Epidermal melanocyte (primary cell): ENCODE data around the gene JARID2.

Source experiments
- DNase-seq: peaks from one replicate; pipeline ENCODE4 v3.0.0; 2011; ENCODE audit warnings: low spot score; ENCODE audit not compliant: insufficient read length

JARID2 gene

DNA sequence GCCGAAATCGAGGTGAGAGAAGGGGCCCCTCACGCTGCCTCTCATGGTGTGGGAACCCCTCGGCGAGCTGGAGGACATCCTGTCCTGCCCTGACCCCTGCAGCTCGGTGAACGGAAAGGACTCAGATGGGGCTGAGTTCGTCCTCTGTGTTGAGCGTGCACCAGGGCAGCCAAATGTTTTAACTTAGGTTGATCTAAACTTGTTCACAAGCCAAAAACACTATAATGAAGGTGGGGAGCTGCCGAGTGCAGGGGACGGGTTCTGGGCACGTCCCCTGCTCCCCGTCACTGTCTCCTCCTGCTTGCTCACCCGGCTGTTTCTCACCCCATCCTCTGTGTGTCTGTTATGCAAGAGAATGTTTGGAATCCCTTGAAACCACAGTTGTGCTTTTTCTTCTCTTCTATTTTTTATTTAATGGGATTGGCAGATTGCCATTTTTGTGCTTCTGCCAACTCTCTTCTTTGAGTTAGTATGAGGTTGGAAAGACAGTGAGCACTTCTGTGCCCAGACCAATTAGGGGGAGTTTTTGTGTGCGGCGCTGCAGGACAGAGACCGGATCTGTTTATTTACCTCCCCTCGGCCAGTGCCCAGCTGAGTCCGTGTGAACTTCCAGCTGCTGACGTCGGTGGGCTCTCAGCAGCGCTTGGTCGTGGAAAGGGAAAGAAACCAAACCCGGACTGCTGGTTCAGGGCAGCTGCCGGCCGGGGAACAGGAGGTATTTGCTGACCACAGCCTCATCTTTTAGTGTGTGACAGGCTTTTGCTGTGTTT lies 258.9 kb downstream of the JARID2 start:
- peak; percentile 88 for DNase-seq

DNA sequence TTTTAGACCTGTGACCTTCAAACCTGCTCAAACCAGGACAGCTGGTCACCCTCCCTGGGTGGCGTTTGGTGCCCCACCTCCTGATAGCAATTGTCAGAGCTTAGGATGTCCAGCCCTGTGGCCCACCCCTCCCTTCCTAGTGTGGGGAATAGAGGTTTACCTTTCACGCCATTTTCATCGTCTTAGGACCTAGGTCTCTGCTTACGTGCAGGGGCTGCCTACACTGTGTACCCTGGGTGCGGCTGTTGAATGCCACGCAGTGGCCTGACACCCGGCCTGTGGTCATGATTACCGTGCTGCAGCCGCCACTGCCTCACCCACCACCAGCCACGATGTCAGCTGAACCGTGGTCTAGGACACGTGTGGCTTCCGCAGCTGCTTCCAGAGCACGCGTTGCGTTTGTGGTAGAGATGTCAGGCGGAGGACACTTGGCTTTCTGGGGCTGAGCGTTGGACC lies 259.6 kb downstream of the JARID2 start:
- DNase-seq: no peak

DNA sequence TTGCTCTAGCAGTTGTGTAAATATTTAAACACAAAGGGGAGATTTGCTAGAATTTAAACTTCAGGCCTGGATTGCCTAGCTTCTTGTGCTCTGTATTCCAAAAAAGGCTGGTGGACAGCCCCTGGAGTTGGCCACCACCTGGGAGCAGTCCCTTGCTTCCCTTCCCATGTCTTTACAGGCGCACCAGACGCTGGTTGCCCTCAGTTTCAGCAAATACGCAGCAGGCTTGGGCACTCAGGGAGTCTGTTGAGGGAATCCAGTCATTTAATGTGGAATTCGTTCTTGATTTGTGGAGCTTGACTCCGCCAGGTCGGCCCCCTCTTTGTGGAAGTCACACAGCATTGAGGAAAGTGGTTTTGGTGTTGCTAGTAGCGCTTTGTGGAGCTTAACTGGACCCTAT lies 260.2 kb downstream of the JARID2 start:
- no peak for DNase-seq

DNA sequence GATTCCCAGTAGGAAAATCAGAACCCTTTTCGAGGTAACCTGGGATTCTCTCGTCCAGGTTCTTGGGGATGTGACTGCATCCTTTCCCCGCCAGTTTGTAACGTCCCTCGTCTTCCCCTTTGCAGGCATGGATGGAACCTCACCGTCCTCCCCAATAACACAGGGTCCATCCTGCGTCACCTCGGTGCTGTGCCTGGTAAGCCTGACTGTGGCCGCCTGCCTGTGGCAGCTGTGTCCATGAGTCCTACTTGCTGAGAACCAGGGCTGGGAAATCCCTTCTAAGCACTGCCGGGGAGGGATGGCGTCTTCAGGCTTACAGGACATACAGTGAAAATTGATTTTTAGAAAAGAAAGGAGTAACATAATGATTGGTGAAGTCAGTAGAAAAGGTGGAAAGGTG lies 261.4 kb downstream of the JARID2 start:
- no peak for DNase-seq

DNA sequence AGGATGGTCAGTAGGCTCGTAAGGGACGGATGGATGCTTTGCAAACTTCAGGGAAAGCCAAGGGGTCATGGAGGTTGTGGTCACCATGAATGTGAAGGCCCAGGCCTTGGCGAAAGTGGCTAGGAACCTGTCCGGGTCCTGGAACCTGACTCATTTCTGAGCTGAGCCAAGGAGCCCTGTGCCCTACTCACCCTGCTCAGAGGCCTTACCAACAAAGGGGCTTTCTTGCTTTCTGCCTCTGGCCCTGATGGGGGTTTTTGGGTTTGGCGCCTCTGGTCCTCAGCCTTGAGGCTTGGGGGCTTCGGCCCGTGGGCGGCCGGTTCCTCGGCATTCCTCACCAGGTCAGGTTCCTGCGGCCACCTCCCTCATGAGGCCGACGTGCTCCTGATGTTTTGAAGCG lies 261.9 kb downstream of the JARID2 start:
- no peak for DNase-seq

DNA sequence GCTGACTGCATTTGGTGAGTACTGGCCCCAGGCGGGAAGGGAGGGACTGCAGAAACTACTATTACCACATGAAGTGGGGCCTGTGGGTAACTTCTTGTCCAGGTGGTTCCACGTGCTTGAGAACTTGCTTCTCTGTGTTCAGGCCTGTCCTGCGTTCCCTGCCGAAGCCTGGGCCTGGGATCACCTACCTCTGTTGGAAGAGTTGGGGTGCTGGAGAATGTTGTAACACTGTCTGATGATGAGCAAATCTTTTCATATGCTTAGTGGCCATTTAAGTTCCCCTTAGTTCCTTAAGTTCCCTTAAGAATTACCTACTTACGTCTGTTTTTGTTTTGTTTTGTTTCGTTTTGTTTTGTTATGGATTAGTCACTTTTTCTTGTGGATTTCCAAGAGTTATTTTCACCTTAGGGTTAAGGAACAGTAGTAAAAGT lies 262.6 kb downstream of the JARID2 start:
- DNase-seq: no peak

DNA sequence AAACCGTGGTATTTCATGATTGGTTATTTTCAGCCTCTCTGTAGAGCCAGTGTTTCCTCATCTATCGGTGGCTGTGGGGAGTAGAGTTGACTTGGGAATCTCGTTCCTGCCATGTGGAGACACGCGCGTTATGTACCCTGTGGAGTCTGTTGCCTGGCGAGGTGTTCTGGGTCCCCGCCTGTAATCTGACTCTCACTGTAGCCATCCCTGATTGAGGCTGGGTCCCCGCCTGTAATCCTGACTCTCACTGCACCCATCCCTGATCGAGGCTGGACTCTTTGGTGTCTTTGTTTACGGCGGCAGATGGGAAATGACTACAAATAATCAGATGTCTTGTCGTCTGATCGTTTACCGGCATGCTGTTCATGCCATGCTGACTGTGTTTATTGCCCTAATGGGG lies 263.1 kb downstream of the JARID2 start:
- DNase-seq: no peak

DNA sequence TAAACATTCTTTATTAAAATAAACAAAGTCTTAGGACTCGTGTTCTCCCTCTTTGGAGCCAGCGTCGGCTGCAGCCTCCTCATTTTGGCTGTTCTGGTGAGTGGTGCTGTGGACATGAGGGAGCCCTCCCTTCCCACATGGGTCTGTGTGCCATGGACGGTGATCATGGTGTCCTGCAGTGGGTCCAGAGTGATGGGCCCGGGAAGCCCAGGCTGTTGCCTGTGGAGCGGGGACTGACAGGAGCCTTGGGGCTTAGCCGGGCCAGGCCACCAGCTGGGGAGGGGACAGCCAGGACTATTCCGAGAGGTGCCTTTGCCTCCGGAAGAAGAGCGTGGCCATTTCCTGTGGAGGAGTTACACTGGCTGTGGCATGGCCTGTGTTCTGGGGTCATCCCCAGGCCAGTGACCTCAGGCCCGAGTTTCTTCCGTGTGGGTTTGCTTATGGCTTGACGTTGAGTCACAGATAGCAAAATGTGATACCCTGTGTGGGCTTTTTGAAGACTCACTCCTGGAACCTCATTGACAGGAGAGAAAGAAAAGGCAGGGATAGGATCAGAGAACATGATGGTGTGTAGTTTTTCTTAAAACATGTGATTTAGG lies 263.6 kb downstream of the JARID2 start:
- no peak for DNase-seq

DNA sequence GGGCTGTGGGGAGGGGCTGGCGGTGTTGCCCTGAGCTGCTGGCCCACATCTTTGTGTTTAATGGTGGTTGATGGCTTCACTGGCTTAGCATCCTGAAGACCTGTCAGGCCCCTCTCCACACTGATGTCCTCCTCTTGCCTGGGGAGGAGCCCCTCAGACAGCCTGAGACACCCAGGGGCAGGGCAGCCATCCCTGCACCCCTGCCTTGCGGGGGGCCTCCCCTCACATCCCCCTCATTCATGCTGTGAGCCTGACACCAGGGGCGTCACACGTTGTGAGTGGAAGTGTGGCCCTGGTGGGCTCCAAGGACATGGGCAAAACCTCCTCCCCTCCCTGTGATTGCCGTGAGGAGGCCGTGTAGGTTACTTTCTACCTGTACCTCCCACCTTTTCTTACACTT lies 264.3 kb downstream of the JARID2 start:
- no peak for DNase-seq

DNA sequence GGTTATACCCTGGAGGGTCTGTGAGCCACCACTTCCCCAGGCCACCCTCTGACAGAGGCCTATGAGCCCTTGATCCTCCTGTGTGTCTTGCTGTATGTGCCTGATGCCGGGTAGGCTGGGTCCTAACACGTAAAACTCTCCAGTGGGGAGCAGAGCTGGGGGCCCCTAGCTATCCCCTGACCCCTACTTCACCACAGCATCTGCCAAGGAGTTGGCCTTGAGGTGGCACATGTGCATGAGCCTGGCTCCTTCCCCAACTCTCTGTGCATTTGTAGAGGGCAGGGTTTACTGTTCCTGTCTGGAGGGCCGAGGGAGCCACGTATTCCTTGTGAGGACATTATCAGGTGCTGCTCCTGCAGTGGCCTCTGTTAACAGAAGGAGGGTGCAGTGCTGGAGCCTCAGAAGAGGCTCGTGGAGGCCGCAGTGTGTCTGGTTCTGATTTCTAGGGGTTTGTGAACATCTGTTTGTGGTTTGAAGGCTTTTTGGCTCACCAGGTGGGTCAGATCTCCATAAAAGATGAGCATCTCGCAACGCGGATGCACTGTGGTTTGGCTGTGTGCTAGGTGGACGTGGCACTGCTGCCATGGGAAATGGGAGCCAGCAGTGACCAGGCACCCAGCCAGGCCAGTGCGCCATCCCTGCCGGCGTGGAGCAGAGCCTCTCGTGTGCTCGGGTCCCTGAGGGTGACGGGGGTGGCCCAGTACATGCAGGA lies 264.8 kb downstream of the JARID2 start:
- DNase-seq: no peak

DNA sequence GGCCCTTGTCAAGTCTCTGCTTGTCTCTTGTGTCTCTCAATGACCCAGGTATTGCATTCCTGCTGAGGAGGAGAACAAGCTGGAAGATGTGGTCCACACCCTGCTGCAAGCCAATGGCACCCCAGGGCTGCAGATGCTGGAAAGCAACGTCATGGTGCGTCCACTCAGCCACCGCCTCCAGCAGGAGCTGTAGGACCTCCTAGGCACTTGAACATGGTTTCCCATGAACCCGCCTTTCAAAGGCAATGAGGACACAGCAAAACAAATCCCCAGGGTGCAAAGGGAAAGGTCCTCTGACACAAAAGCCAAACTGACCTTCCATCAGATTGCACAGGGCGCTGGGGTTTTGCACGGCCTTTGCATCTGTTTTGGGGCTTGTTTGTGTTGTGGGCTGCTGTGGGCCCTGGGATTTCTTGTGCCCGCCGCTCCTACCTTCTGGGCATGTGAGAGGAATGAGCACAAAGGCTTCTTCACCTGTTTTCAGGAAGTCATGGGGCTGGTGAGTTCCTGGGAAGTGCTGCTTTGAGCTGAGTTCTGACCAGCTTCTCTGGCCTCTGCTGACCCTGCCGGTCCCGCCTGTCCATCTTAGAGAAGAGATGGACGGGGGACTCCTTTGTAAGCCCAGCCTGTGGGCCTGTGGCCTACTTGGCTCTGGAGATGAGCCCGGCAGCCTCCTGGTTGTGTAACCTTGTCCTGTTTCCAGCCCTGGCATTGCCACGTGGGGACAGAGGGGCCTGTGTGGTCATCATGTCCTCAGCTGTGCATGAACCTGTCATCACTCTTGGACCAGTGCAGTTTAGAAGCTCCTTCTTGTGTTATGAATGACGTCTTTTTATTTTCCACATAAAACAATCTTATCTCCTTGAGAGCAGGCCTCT lies 265.6 kb downstream of the JARID2 start:
- DNase-seq: no peak

DNA sequence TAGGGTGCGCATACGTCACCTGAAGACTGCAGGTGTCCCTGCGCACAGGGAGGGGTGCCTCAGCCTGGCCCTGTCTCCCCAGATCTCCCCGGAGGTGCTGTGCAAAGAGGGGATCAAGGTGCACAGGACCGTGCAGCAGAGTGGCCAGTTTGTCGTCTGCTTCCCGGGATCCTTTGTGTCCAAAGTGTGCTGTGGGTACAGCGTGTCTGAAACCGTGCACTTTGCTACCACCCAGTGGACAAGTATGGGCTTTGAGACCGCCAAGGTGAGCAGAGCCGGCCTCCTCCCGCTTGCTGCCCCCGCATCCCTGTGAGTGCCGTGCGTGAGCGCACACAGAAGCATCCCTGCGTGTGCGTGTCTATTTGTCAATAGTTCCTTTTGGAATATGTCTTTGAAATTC lies 266.3 kb downstream of the JARID2 start:
- no peak for DNase-seq

DNA sequence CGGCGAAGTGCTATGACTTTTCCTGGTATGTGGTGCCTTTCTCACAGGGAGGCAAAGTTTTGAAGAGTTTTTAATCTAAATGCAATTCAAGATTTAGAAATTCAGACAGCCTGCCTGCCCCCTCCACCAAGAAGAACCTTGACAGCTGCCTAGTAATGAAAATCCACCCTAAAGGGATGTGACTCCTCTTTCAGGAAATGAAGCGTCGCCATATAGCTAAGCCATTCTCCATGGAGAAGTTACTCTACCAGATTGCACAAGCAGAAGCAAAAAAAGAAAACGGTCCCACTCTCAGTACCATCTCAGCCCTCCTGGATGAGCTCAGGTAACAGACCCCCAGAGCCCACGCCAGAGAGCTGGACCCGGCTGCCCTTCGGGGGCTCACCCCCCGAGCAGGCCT lies 266.9 kb downstream of the JARID2 start:
- no peak for DNase-seq

DNA sequence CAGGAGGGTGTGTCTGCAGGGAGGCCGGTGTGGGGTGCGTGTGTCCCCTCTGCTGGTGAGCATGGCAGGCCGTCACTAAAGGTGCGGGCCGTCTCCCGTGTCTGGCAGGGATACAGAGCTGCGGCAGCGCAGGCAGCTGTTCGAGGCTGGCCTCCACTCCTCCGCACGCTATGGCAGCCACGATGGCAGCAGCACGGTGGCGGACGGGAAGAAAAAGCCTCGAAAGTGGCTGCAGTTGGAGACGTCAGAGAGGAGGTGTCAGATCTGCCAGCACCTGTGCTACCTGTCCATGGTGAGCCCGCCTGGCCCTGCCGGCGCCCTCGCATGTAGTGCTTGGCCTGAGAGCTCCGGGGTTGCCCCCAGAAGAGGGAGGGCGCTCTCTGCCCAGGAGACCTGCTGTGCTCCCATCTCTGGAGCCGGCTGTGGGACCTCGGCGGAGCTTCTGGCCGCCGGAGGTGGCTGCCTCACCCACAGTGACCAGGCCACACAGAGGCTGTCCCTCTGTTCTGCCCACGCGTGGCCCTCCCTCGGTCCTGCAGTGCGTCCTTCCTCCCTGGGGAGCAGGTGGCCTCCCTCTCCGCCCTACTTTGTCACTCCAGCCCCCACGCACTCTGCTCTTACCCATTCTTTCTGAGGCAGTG lies 267.4 kb downstream of the JARID2 start:
- no peak for DNase-seq

DNA sequence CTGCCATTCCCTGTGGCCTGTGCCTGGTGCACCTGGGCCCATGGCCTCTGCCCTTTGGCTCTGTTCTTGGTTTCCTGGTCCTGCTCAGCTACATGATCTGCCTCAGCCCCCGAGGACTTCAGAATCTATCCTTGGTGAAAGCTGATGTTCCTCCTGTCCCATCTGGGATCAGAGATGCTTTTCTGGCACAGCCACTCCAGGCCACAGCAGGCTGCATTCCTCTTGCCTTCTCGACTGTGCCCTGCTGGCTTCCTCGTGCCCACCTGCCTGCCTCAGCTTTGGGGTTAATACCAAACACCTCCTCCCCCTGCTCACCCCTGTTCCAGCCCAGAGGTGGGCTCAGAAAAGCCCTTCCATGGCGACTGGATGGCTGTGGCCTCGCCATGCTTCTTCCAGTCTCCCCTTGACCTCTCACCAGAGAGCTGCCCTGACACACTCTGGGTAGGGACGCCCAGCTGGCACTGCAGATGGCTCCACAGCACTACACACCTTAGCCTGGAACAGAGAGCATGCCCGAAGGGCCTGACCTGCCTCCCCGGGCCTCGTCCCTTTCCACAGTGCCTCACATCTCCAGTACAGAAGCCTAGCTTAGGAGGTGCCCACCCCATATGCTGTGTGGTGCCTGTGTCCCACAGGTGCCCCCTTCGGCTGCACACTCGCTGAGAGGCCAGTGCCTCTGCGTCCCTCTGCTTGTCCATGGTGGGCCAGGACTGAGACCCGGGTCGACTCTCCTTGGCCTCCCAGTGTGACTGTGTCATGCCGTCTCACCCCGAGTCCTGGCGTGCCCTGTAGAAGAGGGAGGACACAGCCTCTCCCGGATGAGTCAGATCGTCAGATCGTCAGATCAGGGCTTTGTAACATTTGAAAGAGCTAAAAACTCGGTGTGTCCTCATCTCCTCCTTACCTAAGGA lies 268.2 kb downstream of the JARID2 start:
- no peak for DNase-seq

DNA sequence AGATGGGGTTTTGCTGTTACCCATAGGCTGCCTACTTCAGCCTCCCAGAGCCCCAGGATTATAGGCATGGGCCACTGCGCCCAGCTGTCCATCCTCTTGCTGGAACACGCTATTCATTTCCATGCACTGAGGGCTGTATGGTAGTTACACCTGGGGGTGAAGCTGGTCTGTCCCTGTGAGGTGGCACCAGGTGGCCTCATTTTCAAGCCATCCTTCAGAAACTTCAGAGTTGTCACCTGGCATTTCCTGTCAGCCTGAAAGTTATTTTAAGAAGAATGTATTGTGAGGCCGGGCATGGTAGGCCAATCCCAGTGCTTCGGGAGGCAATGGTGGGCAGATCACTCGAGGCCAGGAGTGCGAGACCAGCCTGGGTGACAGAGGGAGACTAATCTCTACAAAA lies 269.4 kb downstream of the JARID2 start:
- DNase-seq: no peak

DNA sequence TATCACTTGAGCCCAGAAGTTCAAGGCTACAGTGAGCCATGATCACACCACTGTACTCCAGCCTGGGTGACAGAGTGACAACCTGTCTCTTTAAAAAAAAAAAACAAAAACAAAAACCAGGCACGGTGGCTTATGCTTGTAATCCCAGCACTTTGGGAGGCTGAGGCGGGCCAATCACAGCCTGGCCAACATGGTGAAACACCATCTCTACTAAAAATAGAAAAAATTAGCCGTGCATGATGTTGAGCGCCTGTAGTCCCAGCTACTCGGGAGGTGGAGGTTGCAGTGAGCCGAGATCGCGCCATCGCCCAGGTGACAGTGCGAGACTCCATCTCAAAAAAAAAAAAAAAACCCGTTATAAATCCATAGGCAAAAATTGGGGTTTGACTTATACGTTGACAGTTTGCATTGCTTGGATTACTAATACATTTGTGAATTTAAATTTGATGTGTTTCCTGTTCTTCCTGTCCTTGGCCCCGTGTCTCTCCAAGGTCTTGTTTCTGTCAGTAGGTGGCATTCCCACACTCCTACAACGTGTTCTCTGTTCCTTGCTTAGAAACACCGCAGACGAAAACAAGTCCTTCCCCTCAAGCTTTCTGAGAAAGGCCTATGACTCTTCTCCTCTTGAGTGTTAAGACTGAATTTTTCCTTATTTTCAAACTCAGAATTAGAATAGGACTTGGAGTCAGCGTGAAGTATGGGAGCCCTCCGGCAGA lies 269.9 kb downstream of the JARID2 start:
- DNase-seq: no peak

DNA sequence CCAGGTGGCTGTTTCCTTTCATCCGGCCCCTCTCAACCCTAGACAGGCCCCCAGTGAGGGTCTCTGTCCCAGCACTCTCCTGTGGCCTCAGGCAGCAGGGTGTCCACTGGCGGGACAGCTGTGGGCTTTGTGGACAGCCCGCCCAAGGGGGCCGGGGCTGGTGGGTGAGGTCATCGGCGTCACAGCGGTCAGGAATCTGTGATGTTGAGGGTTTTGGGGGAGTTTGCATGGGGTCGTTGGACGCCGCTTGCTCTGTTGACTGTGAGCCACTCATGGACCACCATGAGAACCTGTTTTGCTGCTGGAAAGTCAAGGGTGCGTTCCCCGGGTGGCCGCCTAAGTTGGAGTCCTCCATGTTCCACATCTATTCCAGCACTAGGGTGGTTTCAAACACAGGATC lies 270.5 kb downstream of the JARID2 start:
- DNase-seq: no peak

DNA sequence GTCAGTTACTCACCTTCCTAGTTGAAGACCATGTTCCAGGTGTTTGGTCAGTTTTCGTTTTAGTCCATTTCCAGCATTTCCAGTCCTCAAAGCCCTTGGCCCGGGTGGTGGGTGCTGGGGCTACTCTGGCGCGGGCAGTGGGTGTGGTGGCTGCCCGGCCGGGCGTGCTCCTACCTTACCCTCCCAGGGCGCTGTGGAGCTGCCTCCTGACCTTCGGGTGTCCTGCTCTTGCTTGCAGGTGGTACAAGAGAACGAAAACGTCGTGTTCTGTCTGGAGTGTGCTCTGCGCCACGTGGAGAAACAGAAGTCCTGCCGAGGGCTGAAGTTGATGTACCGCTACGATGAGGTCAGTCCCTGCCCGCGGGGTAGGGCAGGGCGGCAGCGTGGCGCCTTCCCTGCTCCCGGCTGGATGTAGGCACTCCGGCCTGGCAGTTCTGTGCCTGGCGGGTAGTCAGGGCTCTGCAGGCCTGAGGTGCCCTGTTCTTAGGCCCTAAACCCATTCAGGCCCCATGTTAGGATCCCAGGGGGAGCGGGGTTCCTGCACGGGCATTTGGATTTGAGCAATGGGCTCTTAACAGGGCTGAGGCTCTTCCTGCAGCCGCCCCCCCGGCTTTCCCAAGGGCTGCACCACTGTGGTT lies 271.2 kb downstream of the JARID2 start:
- DNase-seq: no peak
